Muscle of leg (tissue), 9 donors: ENCODE data around the gene AGT. TPM values are rescaled to one million over a fixed set of nuclear protein-coding genes. Genes with fewer than 3 reads are reported as not detected.

Experiments used
- polyA plus RNA-seq, 8 donors: library from polyadenylated mRNA; unstranded; fragments of 120-200 nt; gene quantifications; one replicate each; pipeline versions ENCODE4 v1.2.1 to v1.2.3, GENCODE V29; 2013; ENCODE audit warnings: inconsistent platforms in 1 of 8, low replicate concordance in 1 of 8; ENCODE audit not compliant: insufficient read length in 8 of 8, insufficient read depth in 1 of 8
- total RNA-seq: library from RNA; stranded (reverse); fragments of 120-200 nt; gene quantifications from one replicate; pipeline ENCODE4 v1.2.4, GENCODE V29; 2013

The AGT gene
- total and polyA plus RNA-seq, 9 donors = 7.2 to 15.7 (median 8.7) TPM

Other genes with a start within 250 kb of the AGT start
- gene COG2, start 71.6 kb downstream of the AGT start, total RNA-seq = 23.2 TPM
- gene COG2, start 71.6 kb downstream of the AGT start, polyA plus RNA-seq = 10 to 100 TPM; 16.3 to 23.1 (median 19.8) TPM
- 0.35 TPM for gene CAPN9, start 33.3 kb upstream of the AGT start, total RNA-seq
- 1 to 10 TPM in 3 of 8 donors, under 1 TPM in 5; 0.34 to 1.5 (median 0.81) TPM for gene CAPN9, start 33.3 kb upstream of the AGT start, polyA plus RNA-seq
- gene C1orf198, start 154.4 kb upstream of the AGT start, total RNA-seq = 59.4 TPM
- 10 to 100 TPM; 55.4 to 92.7 (median 66.9) TPM for gene C1orf198, start 154.4 kb upstream of the AGT start, polyA plus RNA-seq